Measurements from ENCODE around the gene NAV3. TPM values are rescaled to one million over a fixed set of nuclear protein-coding genes. Genes with fewer than 3 reads are reported as not detected.

Gene NAV3
- total and polyA plus RNA-seq, 2 donors (not counting 1 experiment from before 2014, with no cell fraction given), result not detected

DNA sequence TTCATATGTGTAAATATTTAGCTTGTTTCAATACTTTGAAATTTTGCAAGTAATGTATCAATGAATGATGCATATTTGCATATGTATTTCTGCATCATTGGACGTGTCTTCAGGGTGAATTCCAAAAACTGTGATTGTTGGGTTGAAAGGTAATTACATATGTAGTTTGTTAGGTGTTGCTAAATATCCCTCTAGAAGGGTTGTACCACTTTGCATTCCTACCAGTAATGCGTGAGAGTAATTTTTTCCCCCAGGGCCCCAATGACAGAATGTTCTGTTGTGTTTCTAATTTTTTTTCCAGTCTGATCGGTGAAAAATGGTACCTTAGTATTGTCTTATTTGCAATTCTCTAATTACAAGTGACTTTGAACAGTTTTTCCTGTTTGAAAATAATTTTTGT, 408.9 kb downstream of the NAV3 start:
- Mint-ChIP-seq H3K27me3 (no peaks in the 10 kb centered on the region), H3K9me3 (ENCODE audit: insufficient read depth) (no peaks in the 10 kb centered on the region), H3K27ac (no peak overlapping the region), H3K4me3 (no peak overlapping the region), H3K4me1 (no peaks in the 10 kb centered on the region)
- Histone ChIP-seq H3K36me3 (replicated peaks in 1 of 2; ENCODE audit: control extremely low read depth in 1 of 2, control insufficient read depth in 1 of 2, extremely low read depth in 1 of 2, insufficient read depth in 2 of 2, low read length in 1 of 2) (no peaks in the 10 kb centered on the region), H3K27ac (ENCODE audit: low read length in 2 of 2) (no peak overlapping the region), H3K9me3 (ENCODE audit: control extremely low read depth in 1 of 3, control insufficient read depth in 2 of 3, insufficient read depth in 1 of 3, low read length in 2 of 3) (no peaks in the 10 kb centered on the region), H3K4me3 (ENCODE audit: control extremely low read depth in 1 of 5, extremely low read depth in 1 of 5, insufficient read depth in 1 of 5, low read depth in 2 of 5, low read length in 4 of 5) (no peak overlapping the region), H3K4me2 (replicated peaks; ENCODE audit: low read depth, low read length, poor library complexity, severe bottlenecking) (no peak overlapping the region), H4K20me1 (ENCODE audit: control insufficient read depth, insufficient read depth, low read length, poor library complexity, severe bottlenecking) (no peaks in the 10 kb centered on the region), H2AFZ (ENCODE audit: insufficient read depth, low read depth, low read length, poor library complexity, severe bottlenecking) (no peak overlapping the region), H3K9ac (ENCODE audit: low read length) (no peak overlapping the region), H3K79me2 (ENCODE audit: control insufficient read depth, insufficient read depth, low read length) (no peaks in the 10 kb centered on the region), H3K4me1 (ENCODE audit: control insufficient read depth in 2 of 2, insufficient read depth in 2 of 2, low read length in 2 of 2) (no peaks in the 10 kb centered on the region), H3K27me3 (replicated peaks in 1 of 4; ENCODE audit: control extremely low read depth in 1 of 4, control insufficient read depth in 3 of 4, insufficient read depth in 4 of 4, low read length in 3 of 4) (no peaks in the 10 kb centered on the region)
- ChIA-PET POLR2A (no interaction called here), CTCF (no interaction called here)
- 60% methylated on average over 1 of the region's 3 CpGs for WGBS (ENCODE audit: insufficient coverage)
- intact Hi-C loops (cut with micrococcal nuclease), result no loop called here
- ATAC-seq (ENCODE audit: low read depth) (no peak), DNase-seq (no peak)
- TF ChIP-seq, protein P1, sequence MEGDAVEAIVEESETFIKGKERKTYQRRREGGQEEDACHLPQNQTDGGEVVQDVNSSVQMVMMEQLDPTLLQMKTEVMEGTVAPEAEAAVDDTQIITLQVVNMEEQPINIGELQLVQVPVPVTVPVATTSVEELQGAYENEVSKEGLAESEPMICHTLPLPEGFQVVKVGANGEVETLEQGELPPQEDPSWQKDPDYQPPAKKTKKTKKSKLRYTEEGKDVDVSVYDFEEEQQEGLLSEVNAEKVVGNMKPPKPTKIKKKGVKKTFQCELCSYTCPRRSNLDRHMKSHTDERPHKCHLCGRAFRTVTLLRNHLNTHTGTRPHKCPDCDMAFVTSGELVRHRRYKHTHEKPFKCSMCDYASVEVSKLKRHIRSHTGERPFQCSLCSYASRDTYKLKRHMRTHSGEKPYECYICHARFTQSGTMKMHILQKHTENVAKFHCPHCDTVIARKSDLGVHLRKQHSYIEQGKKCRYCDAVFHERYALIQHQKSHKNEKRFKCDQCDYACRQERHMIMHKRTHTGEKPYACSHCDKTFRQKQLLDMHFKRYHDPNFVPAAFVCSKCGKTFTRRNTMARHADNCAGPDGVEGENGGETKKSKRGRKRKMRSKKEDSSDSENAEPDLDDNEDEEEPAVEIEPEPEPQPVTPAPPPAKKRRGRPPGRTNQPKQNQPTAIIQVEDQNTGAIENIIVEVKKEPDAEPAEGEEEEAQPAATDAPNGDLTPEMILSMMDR (IDR thresholded peaks at IDR 0.05), result no peak
- TF ChIP-seq EZH2 (IDR thresholded peaks at IDR 0.05; ENCODE audit: borderline replicate concordance, insufficient read depth, low read depth, low read length, poor library complexity, severe bottlenecking), result no peak

DNA sequence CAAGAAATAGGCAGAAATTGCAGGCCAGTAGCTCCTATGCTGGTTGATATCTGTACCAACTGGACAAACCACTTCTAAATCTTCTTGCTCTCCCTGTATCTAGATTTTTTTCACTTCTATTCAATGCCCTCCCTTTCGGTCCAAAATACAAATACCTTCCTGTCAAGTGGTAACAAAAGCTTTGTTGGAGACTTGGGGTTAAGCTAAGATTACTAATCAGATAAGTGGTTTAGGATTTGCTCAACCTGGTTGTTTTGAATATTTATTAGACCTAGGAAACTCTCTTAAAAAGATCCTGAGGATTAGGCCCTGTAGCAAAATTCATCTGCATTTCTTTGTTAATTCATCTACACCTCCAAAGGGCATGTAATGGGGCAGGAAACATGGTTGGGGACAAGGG, 410.1 kb downstream of the NAV3 start:
- intact Hi-C loops (cut with micrococcal nuclease), result no loop called here
- Histone ChIP-seq H2AFZ (ENCODE audit: insufficient read depth, low read depth, low read length, poor library complexity, severe bottlenecking) (no peak overlapping the region), H3K27me3 (replicated peaks in 1 of 4; ENCODE audit: control extremely low read depth in 1 of 4, control insufficient read depth in 3 of 4, insufficient read depth in 4 of 4, low read length in 3 of 4) (no peaks in the 10 kb centered on the region), H3K4me3 (ENCODE audit: control extremely low read depth in 1 of 5, extremely low read depth in 1 of 5, insufficient read depth in 1 of 5, low read depth in 2 of 5, low read length in 4 of 5) (no peak overlapping the region), H3K4me2 (replicated peaks; ENCODE audit: low read depth, low read length, poor library complexity, severe bottlenecking) (no peak overlapping the region), H3K9me3 (ENCODE audit: control extremely low read depth in 1 of 3, control insufficient read depth in 2 of 3, insufficient read depth in 1 of 3, low read length in 2 of 3) (no peaks in the 10 kb centered on the region), H4K20me1 (ENCODE audit: control insufficient read depth, insufficient read depth, low read length, poor library complexity, severe bottlenecking) (no peaks in the 10 kb centered on the region), H3K36me3 (replicated peaks in 1 of 2; ENCODE audit: control extremely low read depth in 1 of 2, control insufficient read depth in 1 of 2, extremely low read depth in 1 of 2, insufficient read depth in 2 of 2, low read length in 1 of 2) (no peaks in the 10 kb centered on the region), H3K9ac (ENCODE audit: low read length) (no peak overlapping the region), H3K79me2 (ENCODE audit: control insufficient read depth, insufficient read depth, low read length) (no peaks in the 10 kb centered on the region), H3K27ac (ENCODE audit: low read length in 2 of 2) (no peak overlapping the region), H3K4me1 (ENCODE audit: control insufficient read depth in 2 of 2, insufficient read depth in 2 of 2, low read length in 2 of 2) (no peaks in the 10 kb centered on the region)
- ChIA-PET CTCF (no interaction called here), POLR2A (no interaction called here)
- ATAC-seq (ENCODE audit: low read depth) (no peak), DNase-seq (no peak)
- no peaks in the 10 kb centered on the region for H3K9me3 Mint-ChIP-seq (ENCODE audit: insufficient read depth)
- H3K27me3 Mint-ChIP-seq, result no peaks in the 10 kb centered on the region
- WGBS (ENCODE audit: insufficient coverage), result no CpG with 5 or more reads among the region's 1 CpG
- H3K4me1 Mint-ChIP-seq, result no peaks in the 10 kb centered on the region
- no peak overlapping the region for H3K4me3 Mint-ChIP-seq
- TF ChIP-seq EZH2 (IDR thresholded peaks at IDR 0.05; ENCODE audit: borderline replicate concordance, insufficient read depth, low read depth, low read length, poor library complexity, severe bottlenecking), result no peak
- TF ChIP-seq, protein P1 (IDR thresholded peaks at IDR 0.05), result no peak
- no peak overlapping the region for H3K27ac Mint-ChIP-seq
